ENCODE measurements around the gene MNX1.

The MNX1 gene

DNA sequence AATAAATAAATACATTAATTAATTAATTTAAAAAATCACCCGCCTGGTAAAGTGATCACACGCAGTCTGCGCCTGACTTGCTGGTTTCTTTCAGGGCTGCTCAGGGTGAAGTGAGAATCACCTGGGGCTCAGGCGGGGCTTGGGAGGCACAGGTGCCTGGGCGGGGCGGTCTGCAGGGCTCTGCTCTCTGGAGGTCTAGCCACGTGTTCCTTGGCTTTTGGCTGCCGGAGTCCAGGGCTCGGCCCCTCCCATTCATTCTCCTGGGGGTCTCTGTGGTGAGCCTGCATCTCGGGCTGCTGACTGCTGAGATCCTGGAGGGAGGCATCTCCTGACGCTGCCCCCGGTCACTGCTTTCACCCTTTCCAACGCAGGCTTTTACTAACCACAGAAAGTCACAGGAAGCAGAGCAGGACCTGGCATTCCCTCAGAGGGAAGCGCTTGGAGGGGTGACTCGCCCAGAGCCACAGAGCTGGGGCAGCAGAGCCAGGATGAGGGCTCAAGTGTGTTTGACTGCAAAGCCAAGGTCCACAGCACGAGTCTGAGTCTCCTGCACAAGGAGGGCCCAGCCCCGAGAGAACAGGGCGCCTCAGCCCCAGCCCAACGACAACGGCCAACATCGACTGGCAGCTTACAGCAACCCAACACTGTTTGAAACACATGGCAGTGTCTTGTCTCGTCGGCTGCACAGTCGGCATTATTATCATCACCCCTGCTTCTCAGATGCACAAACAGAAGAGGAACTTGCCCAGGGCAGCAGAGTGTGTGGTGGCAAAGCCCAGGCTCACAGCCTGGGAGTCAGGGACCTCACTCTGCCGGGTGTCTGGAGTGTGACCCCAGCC is 22.4 kb upstream of the MNX1 start:
- DNase-seq (ENCODE audit: low read depth, low spot score) = no peak

DNA sequence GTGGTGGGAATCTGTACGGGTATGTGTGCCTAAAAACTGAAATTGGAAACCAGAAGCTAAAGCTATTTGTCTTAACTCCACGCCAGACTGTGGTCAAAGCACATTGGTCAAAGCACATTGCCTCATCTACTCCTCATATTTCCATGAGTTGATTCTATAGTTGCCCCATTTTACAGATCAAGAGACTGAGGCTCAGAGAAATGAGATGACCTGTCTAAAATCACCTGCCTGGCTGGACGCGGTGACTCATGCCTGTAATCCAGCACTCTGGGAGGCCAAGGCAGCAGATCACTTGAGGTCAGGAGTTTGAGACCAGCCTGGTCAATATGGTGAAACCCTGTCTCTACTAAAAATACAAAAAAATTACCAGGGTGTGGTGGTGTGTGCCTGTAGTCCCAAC is 21.7 kb upstream of the MNX1 start:
- DNase-seq (ENCODE audit: low read depth, low spot score) = no peak

DNA sequence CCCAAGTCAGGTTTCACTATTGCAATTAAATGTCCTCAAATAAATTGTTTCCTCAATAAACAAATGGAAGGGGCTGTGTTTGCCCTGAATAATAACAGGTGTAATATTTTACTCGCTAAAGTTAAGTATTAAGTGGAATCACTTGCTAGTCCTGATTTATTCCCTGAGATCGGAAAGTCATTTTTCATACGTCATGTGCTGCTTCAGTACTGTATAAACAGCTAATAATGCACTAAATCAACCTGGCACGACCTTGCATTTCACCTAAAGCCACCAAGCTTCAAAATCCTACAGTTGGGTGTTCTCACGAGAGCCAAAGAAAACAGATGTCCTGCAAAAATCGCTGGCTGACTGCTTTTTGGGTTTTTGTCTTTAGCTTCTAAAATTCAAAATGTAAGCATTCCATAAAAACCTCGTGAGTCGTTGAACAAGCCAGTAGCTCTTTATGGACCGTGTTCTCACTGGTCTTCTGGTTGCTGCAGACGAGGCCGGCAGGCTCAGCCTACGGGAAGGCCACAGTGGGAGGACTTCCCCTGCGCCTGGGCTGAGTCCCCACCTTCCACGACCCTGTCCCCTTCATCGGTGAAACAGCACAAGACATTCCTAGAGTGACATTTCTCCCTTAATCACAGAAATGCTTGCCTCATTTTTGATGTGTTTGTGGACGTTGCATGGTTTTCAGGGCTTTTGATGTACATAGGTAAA is 17.9 kb upstream of the MNX1 start:
- no peak for DNase-seq (ENCODE audit: low read depth, low spot score)

- no peak for DNase-seq (ENCODE audit: low read depth, low spot score)
These were observed 17.2 kb upstream of the MNX1 start for GRCh38 chr7:157027568-157028198.

GRCh38 chr7:157024716-157025115 is 14.3 kb upstream of the MNX1 start:
- no peak for DNase-seq (ENCODE audit: low read depth, low spot score)

DNA sequence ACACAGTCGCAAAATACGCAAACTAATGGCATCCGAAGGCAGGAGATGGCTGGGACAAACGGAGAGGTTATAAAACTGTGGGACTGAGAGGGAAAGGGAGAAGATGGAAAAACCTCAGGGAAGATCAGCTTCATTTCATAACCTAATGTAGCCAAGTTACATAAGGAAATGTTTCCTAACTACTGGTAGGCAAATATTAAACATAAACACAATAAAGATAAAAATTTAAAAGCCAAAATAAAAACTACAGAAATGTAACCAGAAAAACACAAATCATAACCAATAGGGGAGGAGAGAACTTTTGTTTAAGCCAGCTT is 13.1 kb upstream of the MNX1 start:
- no peak for DNase-seq (ENCODE audit: low read depth, low spot score)

DNA sequence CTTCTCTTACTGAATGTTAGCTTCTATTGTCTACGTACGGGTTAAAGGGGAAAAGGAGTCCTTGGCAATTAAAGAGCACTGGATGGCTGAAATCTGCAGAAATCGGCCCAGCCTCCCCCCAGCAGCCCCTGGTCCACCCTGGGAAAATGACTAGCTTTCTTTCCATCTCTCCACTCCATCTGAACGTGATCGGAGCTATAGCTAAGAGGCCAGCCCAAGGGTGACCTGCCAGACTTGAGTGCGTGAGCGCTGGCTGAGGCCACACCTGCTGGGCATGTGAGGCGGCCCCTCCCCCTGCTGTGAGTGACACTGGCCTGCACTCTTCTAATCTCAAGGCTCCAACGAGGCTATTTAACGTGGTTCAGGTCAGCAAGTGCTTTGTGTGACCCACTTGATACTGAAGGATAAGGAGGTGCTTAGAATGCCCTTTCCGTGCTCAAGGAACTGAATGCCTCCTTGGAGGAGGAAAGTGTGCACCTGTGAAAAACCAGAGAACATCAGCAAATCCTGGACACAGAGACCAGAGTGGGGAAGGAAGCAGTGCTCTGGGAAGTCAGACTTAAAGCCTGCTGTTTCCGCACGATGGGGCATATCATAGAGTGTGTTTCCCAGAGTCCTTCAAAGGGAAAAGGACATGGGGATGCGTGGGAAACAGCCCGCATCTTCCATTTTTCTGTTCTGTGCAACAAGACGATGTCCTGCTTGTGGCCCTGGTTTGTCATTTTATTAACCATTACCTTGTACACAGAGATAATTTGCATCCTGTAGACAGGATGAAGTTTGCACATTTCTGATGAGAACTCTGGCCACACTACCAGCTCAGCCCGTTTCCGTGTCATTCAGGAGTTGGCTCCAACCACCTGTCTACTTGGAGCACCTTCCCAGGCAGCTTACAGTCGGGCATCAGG is 12.5 kb upstream of the MNX1 start:
- DNase-seq (ENCODE audit: low read depth, low spot score) = no peak

- DNase-seq (ENCODE audit: low read depth, low spot score) = no peak
These were observed 11.6 kb upstream of the MNX1 start for GRCh38 chr7:157021871-157022680.

DNA sequence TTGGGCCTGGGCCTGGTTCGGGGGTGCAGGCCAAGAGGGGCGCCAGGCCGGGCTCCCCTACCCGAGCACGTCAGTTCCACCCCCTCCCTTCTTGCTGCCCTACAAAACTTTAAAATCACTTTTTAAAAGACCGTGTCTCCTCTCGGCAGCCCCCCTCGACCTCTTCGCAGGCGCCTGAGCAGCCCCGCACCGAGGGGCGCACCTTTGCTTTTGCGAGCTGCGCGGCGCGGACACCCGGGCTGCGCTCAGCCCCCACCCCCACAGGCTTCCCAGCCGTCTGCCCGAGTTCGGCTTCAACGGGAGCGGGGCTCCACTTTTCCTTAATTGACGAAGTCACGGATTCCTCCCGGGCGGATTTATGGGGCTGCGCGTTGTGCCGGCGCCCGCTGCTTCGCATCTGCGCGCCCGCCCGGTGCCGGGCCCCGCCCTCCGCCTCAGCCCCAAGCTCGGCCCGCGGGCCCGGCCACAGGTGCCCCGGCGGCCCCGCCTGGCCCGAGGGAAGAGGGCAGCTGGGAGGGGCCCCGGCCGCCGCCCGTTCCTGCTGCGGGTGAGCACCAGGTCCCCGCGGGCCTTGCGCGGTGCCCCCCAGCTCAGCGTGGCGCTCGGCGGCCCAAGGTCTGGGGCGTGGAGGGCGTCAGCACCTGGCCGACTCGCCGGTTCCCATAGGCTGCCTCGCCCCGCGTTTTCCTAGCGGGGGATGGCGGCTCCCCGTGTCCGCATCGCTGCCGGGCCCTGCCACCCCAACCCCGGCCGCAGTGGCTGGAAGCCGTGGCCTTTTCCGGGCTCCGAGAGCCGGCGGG is 10.8 kb upstream of the MNX1 start:
- no peak for DNase-seq (ENCODE audit: low read depth, low spot score)

DNA sequence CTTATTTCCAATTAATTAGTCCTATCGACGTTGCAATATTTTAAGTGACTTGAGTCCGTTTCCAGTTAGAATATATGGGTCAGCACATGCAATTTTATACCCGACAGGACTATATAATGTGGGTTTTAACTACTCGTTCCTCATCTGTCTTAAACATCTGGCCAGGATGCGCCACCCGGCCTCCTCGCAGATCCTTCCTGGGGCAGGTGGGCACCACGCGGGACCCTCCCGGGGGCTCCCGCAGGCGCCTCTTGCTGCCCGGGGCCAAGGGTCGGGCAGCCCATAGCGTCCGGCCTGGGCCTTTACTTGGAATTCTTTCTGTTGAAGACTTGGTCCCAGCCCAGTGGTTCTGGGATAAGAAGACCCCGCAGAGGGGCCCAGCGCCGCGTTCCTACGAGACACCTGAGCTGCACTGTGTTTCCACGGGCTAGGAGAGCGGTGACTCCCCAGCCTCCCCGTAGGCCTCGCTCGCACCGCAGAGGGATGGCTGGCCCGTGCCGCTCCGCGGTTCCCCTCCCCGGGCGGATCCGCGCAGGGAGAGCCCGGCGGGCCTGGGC is 10.1 kb upstream of the MNX1 start:
- DNase-seq (ENCODE audit: low read depth, low spot score) = no peak

GRCh38 chr7:157019718-157020451 is 9.4 kb upstream of the MNX1 start:
- no peak for DNase-seq (ENCODE audit: low read depth, low spot score)

- no peak for DNase-seq (ENCODE audit: low read depth, low spot score)
These were observed 8.6 kb upstream of the MNX1 start for GRCh38 chr7:157018997-157019608.

DNA sequence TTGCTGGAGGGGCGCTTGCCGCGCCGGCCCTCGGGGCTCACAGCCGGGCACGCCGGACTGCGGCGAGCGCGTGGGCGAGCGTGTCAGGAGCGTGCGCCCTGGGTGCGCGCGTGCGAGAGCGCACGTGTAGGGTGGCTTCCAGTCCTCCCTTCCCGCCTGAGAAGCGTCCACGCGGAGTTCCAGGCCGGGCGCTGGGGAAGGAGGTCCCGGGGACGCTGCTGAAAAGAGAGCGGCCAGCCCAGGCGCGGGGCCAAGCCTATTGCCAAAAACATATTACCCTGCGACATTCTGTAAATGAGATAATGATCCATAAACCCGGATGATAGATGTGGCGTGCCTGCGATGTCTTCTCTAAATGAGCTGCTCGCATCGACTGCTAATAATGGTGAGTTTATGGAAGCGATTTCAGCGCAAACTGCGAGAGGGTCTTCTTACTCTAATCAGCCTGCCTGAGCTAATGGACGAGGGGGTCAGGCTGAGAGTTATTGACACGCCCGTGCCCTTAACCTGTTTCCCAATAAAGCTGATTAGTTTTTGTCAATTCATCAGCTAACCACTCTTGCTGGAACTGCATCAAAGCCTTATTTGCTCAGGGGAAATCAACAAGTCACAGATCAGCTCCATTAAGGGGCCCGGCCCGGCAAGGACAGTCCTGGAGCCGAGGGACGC is 8.0 kb upstream of the MNX1 start:
- no peak for DNase-seq (ENCODE audit: low read depth, low spot score)

DNA sequence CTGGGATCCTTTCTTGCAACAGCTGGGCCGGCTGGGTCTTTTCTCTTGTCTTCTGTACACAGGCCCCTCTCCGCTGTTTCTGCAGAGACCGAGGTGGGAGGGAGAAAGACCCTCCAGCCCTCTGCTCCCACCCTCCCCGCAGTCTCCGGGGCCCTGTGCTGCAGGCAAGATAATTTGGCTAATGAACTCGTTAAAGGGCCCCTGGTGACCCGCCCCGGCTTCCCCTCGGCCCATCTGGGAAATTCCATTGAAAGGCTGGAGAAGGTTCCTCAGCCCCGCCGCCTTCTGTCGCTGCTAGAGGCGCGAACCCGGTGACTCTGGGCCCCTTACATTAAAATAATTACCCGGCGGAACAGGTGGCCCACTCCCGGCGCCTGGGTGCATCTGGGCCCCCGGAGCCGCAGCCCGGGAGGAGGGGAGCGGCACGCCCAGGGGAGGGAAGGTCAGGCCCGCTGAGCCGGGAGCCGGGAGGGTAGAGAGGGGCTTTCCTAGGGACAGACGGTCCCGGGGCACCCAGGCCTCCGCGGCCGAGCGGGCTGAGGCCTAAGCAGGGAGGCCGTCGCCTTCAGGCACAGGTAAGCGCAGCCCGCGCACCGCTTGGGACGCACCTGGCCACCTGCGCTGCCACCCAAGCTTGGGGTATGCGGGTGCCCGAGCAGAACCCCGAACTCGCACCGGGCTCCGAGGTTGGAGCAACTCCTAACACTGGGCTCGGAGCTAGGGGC is 7.3 kb upstream of the MNX1 start:
- DNase-seq (ENCODE audit: low read depth, low spot score) = no peak

- DNase-seq (ENCODE audit: low read depth, low spot score) = no peak
These were observed 6.7 kb upstream of the MNX1 start for GRCh38 chr7:157017149-157017548.

- no peak for DNase-seq (ENCODE audit: low read depth, low spot score)
These were observed 6.0 kb upstream of the MNX1 start for GRCh38 chr7:157016352-157017041.

GRCh38 chr7:157016024-157016351 is 5.5 kb upstream of the MNX1 start:
- no peak for DNase-seq (ENCODE audit: low read depth, low spot score)
